ENCODE data around the gene TMEM54.

The TMEM54 gene

GRCh38 chr1:32896451-32896850 is 4.7 kb downstream of the TMEM54 start:
- H3K4me3 ChIP-seq (ENCODE audit: control insufficient read depth, low read depth, low read length) = no peak overlapping the region
- no peak for DNase-seq (ENCODE audit: low read depth)
- no peak for TF ChIP-seq CTCF (conservative IDR thresholded peaks at IDR 0.05; ENCODE audit: control insufficient read depth, insufficient read depth, low read depth, low read length)

- no peak for DNase-seq (ENCODE audit: low read depth)
- H3K4me3 ChIP-seq (ENCODE audit: control insufficient read depth, low read depth, low read length) = no peak overlapping the region
- no peak for TF ChIP-seq CTCF (conservative IDR thresholded peaks at IDR 0.05; ENCODE audit: control insufficient read depth, insufficient read depth, low read depth, low read length)
Measured at GRCh38 chr1:32895325-32896215, 5.6 kb downstream of the TMEM54 start.

GRCh38 chr1:32894681-32895080 is 6.5 kb downstream of the TMEM54 start:
- no peak for TF ChIP-seq CTCF (conservative IDR thresholded peaks at IDR 0.05; ENCODE audit: control insufficient read depth, insufficient read depth, low read depth, low read length)
- H3K4me3 ChIP-seq (ENCODE audit: control insufficient read depth, low read depth, low read length) = no peak overlapping the region

GRCh38 chr1:32894019-32894600 is 7.1 kb downstream of the TMEM54 start:
- DNase-seq (ENCODE audit: low read depth) = no peak
- TF ChIP-seq CTCF (conservative IDR thresholded peaks at IDR 0.05; ENCODE audit: control insufficient read depth, insufficient read depth, low read depth, low read length) = no peak
- no peak overlapping the region for H3K4me3 ChIP-seq (ENCODE audit: control insufficient read depth, low read depth, low read length)

More at GRCh38 chr1:32894681-32895080, 6.5 kb downstream of the TMEM54 start:
- no peak for DNase-seq (ENCODE audit: low read depth)

- no peak for TF ChIP-seq CTCF (conservative IDR thresholded peaks at IDR 0.05; ENCODE audit: control insufficient read depth, insufficient read depth, low read depth, low read length)
- peak overlapping the region; percentile 43 for H3K4me3 ChIP-seq (ENCODE audit: control insufficient read depth, low read depth, low read length)
- DNase-seq (ENCODE audit: low read depth) = peak; percentile 14
Measured at GRCh38 chr1:32893198-32894018, 7.8 kb downstream of the TMEM54 start.

GRCh38 chr1:32892368-32893197 is 8.6 kb downstream of the TMEM54 start:
- peak; percentile 25 for DNase-seq (ENCODE audit: low read depth)
- no peak for TF ChIP-seq CTCF (conservative IDR thresholded peaks at IDR 0.05; ENCODE audit: control insufficient read depth, insufficient read depth, low read depth, low read length)
- peak overlapping the region; percentile 43 for H3K4me3 ChIP-seq (ENCODE audit: control insufficient read depth, low read depth, low read length)
